Measurements from ENCODE around the gene TRAPPC2B. TPM values are rescaled to one million over a fixed set of nuclear protein-coding genes. Genes with fewer than 3 reads are reported as not detected.

TRAPPC2B gene
- total RNA-seq, 5 donors from 2014 or later (not counting 1 experiment from before 2014, with no cell fraction given), result 7.1 to 11.4 (median 9.6) TPM

- Mint-ChIP-seq H3K9me3 (peaks cover 12 to 18% (median 13%) of the 10 kb centered on the region in 3 donors), H3K36me3 (peaks cover 40% of the 10 kb centered on the region), H3K4me3 (peak within 1 kb of the TSS; percentile 95 to 98 (median 97)), H3K27ac (peak within 1 kb of the TSS; percentile 92 to 97), H3K27me3 (no peaks in the 10 kb centered on the region), H3K4me1 (peaks cover 35 to 48% (median 41%) of the 10 kb centered on the region in 3 donors)
- CTCF ChIA-PET, result interaction anchor here (0.5 to 1.0 kb wide), 5 partner anchors 16 to 769 kb away, joined by 3 read pairs; partner anchors contain the start of gene ZNF416 (in 1 of the 2)
- Histone ChIP-seq H3K4me1 (ENCODE audit: control insufficient read depth in 1 of 2, extremely low read depth in 1 of 2, insufficient read depth in 2 of 2, low read length in 2 of 2) (peaks cover 14 to 16% of the 10 kb centered on the region in 2 experiments), H3K27ac (ENCODE audit: low read length) (peak within 1 kb of the TSS; percentile 92), H3K9me3 (no peaks in the 10 kb centered on the region), H3K36me3 (ENCODE audit: control insufficient read depth in 2 of 2, extremely low read depth in 1 of 2, insufficient read depth in 1 of 2, low read length in 1 of 2) (peaks cover 8 to 14% of the 10 kb centered on the region in 2 donors), H3K4me3 (ENCODE audit: control insufficient read depth in 1 of 2, extremely low read depth in 1 of 2, low read length in 1 of 2) (peak within 1 kb of the TSS; percentile 77 to 90), H3K27me3 (replicated peaks in 1 of 2; ENCODE audit: control insufficient read depth in 2 of 2, extremely low read depth in 1 of 2, insufficient read depth in 2 of 2, low read length in 1 of 2) (peaks cover 0 to 3% of the 10 kb centered on the region in 2 experiments)
- ATAC-seq (replicated peaks in 1 of 4) (peak; percentile 97 to 100 (median 100)), DNase-seq (peak; percentile 83 to 99 (median 97))
- 2% methylated on average over 49 of the region's 50 CpGs for WGBS (ENCODE audit: insufficient coverage)
- POLR2A ChIA-PET, result interaction anchor here in 1 of 2 donors (0.6 kb wide), 1 partner anchor 93 kb away, joined by 7 read pairs; no protein-coding TSS in a partner anchor
Measured at GRCh38 chr19:57389730-57390598, 26.6 kb downstream of the TRAPPC2B start, which contains the start of gene ZNF548. Gene ZNF548 (plus strand): TSS chr19:57389854. CDS start chr19:57390100, 246 bp downstream.

DNA sequence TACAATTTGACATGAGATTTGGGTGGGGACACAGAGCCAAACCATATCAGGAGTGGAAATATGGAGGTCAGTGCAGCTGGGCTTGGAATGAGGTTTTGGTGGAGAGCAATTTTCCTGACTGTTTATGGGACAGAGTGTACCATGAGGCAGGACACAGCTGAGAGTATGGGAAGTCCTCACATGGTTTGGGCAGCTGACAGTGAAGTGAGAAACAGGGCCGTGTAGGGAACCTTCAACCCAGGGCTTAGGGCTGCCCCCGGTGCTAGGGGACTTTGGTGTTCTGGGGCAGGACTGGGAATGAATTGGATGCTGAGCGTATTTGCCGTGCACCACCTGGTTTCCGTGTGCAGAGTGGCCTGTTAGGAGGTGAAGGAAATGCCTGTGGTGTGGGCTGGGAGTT, 32.4 kb downstream of the TRAPPC2B start:
- H3K27me3 Mint-ChIP-seq, result no peaks in the 10 kb centered on the region
- POLR2A ChIA-PET, result no interaction called here
- Histone ChIP-seq H3K9me3 (no peaks in the 10 kb centered on the region), H3K27me3 (replicated peaks in 1 of 2; ENCODE audit: control insufficient read depth in 2 of 2, extremely low read depth in 1 of 2, insufficient read depth in 2 of 2, low read length in 1 of 2) (no peaks in the 10 kb centered on the region), H3K4me3 (ENCODE audit: control insufficient read depth in 1 of 2, extremely low read depth in 1 of 2, low read length in 1 of 2) (no peak overlapping the region), H3K4me1 (ENCODE audit: control insufficient read depth in 1 of 2, extremely low read depth in 1 of 2, insufficient read depth in 2 of 2, low read length in 2 of 2) (peaks cover 1 to 5% of the 10 kb centered on the region in 2 experiments), H3K36me3 (ENCODE audit: control insufficient read depth in 2 of 2, extremely low read depth in 1 of 2, insufficient read depth in 1 of 2, low read length in 1 of 2) (peaks cover 30 to 60% of the 10 kb centered on the region in 2 donors), H3K27ac (ENCODE audit: low read length) (no peak overlapping the region)
- H3K36me3 Mint-ChIP-seq, result peaks cover 89% of the 10 kb centered on the region
- ATAC-seq (replicated peaks in 1 of 4), result no peak
- H3K4me1 Mint-ChIP-seq, result peaks cover 17 to 35% (median 25%) of the 10 kb centered on the region in 3 donors
- H3K27ac Mint-ChIP-seq, result no peak overlapping the region
- 100% methylated on average over 5 of the region's 5 CpGs for WGBS (ENCODE audit: insufficient coverage)
- no peak overlapping the region for H3K4me3 Mint-ChIP-seq
- no peak for DNase-seq
- CTCF ChIA-PET, result no interaction called here
- peaks cover 46 to 58% (median 50%) of the 10 kb centered on the region in 3 donors for H3K9me3 Mint-ChIP-seq

DNA sequence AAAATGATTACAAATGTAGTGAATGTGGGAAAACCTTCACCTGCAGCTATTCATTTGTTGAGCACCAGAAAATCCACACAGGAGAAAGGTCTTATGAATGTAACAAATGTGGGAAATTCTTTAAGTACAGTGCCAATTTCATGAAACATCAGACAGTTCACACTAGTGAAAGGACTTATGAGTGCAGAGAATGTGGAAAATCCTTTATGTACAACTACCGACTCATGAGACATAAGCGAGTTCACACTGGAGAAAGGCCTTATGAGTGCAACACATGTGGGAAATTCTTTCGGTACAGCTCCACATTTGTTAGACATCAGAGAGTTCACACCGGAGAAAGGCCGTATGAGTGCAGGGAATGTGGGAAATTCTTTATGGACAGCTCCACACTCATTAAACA, 35.5 kb downstream of the TRAPPC2B start:
- Mint-ChIP-seq H3K36me3 (peaks cover 84% of the 10 kb centered on the region), H3K9me3 (peaks cover 45 to 70% (median 61%) of the 10 kb centered on the region in 3 donors), H3K4me3 (no peak overlapping the region), H3K27me3 (no peaks in the 10 kb centered on the region), H3K27ac (no peak overlapping the region), H3K4me1 (peaks cover 0 to 18% (median 8%) of the 10 kb centered on the region in 3 donors)
- POLR2A ChIA-PET, result interaction anchor here in 1 of 2 donors (0.6 kb wide), 1 partner anchor 296 kb away, joined by 5 read pairs; no protein-coding TSS in a partner anchor
- Histone ChIP-seq H3K4me3 (ENCODE audit: control insufficient read depth in 1 of 2, extremely low read depth in 1 of 2, low read length in 1 of 2) (no peak overlapping the region), H3K36me3 (ENCODE audit: control insufficient read depth in 2 of 2, extremely low read depth in 1 of 2, insufficient read depth in 1 of 2, low read length in 1 of 2) (peaks cover 27 to 54% of the 10 kb centered on the region in 2 donors), H3K4me1 (ENCODE audit: control insufficient read depth in 1 of 2, extremely low read depth in 1 of 2, insufficient read depth in 2 of 2, low read length in 2 of 2) (no peaks in the 10 kb centered on the region), H3K27me3 (replicated peaks in 1 of 2; ENCODE audit: control insufficient read depth in 2 of 2, extremely low read depth in 1 of 2, insufficient read depth in 2 of 2, low read length in 1 of 2) (no peaks in the 10 kb centered on the region), H3K27ac (ENCODE audit: low read length) (no peak overlapping the region), H3K9me3 (no peaks in the 10 kb centered on the region)
- DNase-seq, result no peak
- no peak for ATAC-seq (replicated peaks in 1 of 4)
- 92% methylated on average over 2 of the region's 5 CpGs for WGBS (ENCODE audit: insufficient coverage)
- CTCF ChIA-PET, result no interaction called here

GRCh38 chr19:57403737-57404563, 40.6 kb downstream of the TRAPPC2B start:
- peaks cover 0 to 3% of the 10 kb centered on the region in 2 experiments for H3K4me1 ChIP-seq (ENCODE audit: control insufficient read depth in 1 of 2, extremely low read depth in 1 of 2, insufficient read depth in 2 of 2, low read length in 2 of 2)
- ChIA-PET POLR2A (no interaction called here), CTCF (interaction anchor here in 1 of 2 donors (0.7 kb wide), 1 partner anchor 96 kb away, joined by 3 read pairs; no protein-coding TSS in a partner anchor)
- Mint-ChIP-seq H3K27me3 (no peaks in the 10 kb centered on the region), H3K36me3 (peaks cover 33% of the 10 kb centered on the region), H3K27ac (no peak overlapping the region), H3K9me3 (peaks cover 10 to 27% (median 17%) of the 10 kb centered on the region in 3 donors), H3K4me1 (peaks cover 2 to 8% (median 5%) of the 10 kb centered on the region in 3 donors), H3K4me3 (no peak overlapping the region)
- DNase-seq, result no peak
- no peak overlapping the region for H3K4me3 ChIP-seq (ENCODE audit: control insufficient read depth in 1 of 2, extremely low read depth in 1 of 2, low read length in 1 of 2)
- peaks cover 7 to 11% of the 10 kb centered on the region in 2 donors for H3K36me3 ChIP-seq (ENCODE audit: control insufficient read depth in 2 of 2, extremely low read depth in 1 of 2, insufficient read depth in 1 of 2, low read length in 1 of 2)
- no peak for ATAC-seq (replicated peaks in 1 of 4)
- H3K9me3 ChIP-seq, result no peaks in the 10 kb centered on the region
- H3K27me3 ChIP-seq (replicated peaks in 1 of 2; ENCODE audit: control insufficient read depth in 2 of 2, extremely low read depth in 1 of 2, insufficient read depth in 2 of 2, low read length in 1 of 2), result no peaks in the 10 kb centered on the region
- WGBS (ENCODE audit: insufficient coverage), result 90% methylated on average over 8 of the region's 9 CpGs
- no peak overlapping the region for H3K27ac ChIP-seq (ENCODE audit: low read length)

- Mint-ChIP-seq H3K9me3 (peaks cover 0 to 7% (median 6%) of the 10 kb centered on the region in 3 donors), H3K27me3 (no peaks in the 10 kb centered on the region), H3K36me3 (peaks cover 15% of the 10 kb centered on the region), H3K4me1 (peaks cover 12 to 20% (median 15%) of the 10 kb centered on the region in 3 donors), H3K4me3 (no peak overlapping the region), H3K27ac (no peak overlapping the region)
- Histone ChIP-seq H3K4me3 (ENCODE audit: control insufficient read depth in 1 of 2, extremely low read depth in 1 of 2, low read length in 1 of 2) (no peak overlapping the region), H3K27me3 (replicated peaks in 1 of 2; ENCODE audit: control insufficient read depth in 2 of 2, extremely low read depth in 1 of 2, insufficient read depth in 2 of 2, low read length in 1 of 2) (no peaks in the 10 kb centered on the region), H3K36me3 (ENCODE audit: control insufficient read depth in 2 of 2, extremely low read depth in 1 of 2, insufficient read depth in 1 of 2, low read length in 1 of 2) (peaks cover 0 to 1% of the 10 kb centered on the region in 2 donors), H3K9me3 (no peaks in the 10 kb centered on the region), H3K4me1 (ENCODE audit: control insufficient read depth in 1 of 2, extremely low read depth in 1 of 2, insufficient read depth in 2 of 2, low read length in 2 of 2) (peaks cover 3 to 12% of the 10 kb centered on the region in 2 experiments), H3K27ac (ENCODE audit: low read length) (no peak overlapping the region)
- WGBS (ENCODE audit: insufficient coverage), result 12% methylated on average over 7 of the region's 8 CpGs
- ChIA-PET POLR2A (no interaction called here), CTCF (interaction anchor here in 1 of 2 donors (0.5 to 1.0 kb wide), 2 partner anchors 17 to 302 kb away, joined by 3 read pairs; partner anchors contain the start of gene ZNF548)
- peak; percentile 34 to 78 (median 62) for DNase-seq
- peak; percentile 32 to 43 (median 40) for ATAC-seq (replicated peaks in 1 of 4)
Measured at GRCh38 chr19:57406516-57407123, 43.3 kb downstream of the TRAPPC2B start.
